ENCODE results near the gene ADGRE3.

Gene ADGRE3, protein sequence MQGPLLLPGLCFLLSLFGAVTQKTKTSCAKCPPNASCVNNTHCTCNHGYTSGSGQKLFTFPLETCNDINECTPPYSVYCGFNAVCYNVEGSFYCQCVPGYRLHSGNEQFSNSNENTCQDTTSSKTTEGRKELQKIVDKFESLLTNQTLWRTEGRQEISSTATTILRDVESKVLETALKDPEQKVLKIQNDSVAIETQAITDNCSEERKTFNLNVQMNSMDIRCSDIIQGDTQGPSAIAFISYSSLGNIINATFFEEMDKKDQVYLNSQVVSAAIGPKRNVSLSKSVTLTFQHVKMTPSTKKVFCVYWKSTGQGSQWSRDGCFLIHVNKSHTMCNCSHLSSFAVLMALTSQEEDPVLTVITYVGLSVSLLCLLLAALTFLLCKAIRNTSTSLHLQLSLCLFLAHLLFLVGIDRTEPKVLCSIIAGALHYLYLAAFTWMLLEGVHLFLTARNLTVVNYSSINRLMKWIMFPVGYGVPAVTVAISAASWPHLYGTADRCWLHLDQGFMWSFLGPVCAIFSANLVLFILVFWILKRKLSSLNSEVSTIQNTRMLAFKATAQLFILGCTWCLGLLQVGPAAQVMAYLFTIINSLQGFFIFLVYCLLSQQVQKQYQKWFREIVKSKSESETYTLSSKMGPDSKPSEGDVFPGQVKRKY

DNA sequence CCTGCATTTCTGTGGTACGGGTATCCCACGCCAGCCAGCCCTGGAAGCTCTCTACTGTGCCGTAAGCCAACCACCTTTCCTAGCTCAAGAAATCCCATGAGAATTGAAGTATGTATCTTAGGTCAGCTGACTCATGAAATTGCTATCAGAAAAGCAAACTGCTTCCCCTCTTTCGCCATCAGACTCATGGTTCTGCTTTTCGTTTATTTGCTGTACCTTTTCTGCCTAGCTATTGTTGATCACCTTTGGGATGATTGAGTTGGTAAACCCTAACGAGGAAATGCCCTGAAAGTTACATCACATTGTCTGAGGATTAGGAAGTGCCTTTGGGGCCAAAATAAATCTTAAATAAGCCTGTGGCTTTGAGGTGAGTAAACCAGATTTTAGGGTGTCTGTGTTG, at the start of gene ADGRE3:
ADGRE3 (minus strand) TSS at position 81 of the 400 bp plus-strand sequence; CDS start at position 7, 74 bp downstream.
- FAIRE-seq: no peak

DNA sequence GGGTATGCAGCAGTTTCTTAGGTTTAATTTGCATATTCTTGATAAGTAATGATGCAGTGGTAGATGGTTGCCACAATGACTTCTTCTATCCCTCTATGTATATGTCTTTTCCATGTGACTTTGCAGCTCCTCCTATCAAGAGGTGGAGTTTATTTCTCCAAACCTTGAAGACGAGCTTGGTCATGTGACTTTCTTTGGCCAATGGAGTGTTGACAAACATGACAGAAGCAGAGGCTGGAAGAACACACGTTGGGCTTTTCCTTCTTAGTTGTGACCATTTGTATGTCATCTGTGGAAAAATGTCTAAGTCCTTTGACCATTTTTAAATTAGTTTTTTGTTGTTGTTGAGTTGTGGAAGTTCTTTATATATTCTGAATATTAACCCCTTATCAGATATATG, 47.5 kb upstream of the ADGRE3 start:
- FAIRE-seq: no peak

DNA sequence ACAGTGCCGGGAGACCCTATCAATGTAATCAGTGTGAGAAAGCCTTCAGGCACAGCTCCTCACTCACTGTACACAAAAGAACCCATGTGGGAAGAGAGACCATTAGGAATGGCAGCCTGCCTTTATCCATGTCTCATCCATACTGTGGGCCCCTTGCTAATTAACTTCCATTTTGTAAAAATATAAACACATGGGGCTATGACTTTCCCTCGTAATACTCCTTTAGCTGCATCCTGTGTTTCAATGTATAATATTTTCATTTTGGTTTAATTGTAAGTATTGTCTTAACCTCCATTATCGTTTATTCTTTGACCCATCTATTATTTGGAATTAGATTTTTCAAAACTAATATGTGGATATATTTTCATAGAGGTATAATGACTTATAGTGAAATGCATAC, 44.5 kb upstream of the ADGRE3 start:
- FAIRE-seq: no peak

DNA sequence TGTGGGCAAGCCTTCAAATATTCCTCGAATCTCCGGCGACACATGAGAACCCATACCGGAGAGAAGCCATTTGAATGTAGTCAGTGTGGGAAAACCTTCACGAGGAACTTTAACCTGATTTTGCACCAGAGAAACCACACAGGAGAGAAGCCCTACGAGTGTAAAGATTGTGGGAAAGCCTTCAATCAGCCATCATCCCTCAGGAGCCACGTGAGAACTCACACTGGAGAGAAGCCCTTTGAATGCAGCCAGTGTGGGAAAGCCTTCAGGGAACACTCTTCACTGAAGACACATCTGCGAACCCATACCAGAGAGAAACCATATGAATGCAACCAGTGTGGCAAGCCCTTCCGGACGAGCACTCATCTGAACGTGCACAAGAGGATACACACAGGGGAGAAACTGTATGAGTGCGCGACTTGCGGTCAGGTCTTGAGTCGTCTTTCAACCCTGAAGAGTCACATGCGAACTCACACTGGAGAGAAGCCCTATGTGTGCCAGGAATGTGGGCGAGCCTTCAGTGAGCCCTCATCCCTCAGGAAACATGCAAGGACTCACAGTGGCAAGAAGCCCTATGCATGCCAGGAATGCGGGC, 44.0 kb upstream of the ADGRE3 start:
- no peak for FAIRE-seq

DNA sequence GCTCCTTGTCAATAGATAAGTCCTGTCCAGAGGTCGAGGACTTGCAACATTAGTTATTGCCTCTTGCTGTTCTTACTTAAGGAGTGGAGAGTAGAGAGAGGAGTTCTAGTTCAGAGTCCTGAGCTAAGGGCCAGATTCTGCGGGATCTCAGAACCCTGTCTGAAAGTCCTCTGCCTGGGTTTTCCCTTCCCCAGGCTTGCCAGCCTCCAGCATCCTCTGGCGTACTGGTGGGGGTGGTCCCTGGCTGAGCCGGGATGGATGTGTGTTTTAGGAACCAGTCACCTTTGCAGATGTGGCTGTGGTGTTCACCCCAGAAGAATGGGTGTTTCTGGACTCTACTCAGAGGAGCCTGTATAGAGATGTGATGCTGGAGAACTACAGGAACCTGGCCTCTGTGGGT, 41.2 kb upstream of the ADGRE3 start:
- no peak for FAIRE-seq

DNA sequence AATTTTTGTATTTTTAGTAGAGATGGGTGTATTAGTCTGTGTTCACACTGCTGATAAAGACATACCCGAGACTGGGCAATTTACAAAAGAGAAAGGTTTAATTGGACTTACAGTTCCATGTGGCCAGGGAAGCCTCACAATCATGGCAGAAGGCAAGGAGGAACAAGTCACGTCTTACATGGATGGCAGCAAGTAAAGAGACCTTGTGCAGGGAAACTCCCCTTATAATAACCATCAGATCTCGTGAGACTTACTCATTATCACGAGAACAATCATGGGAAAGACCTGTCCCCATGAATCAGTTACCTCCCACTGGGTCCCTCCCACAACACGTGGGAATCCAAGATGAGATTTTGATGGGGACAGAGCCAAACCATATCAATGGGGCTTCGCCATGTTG, 29.8 kb upstream of the ADGRE3 start:
- no peak for FAIRE-seq

DNA sequence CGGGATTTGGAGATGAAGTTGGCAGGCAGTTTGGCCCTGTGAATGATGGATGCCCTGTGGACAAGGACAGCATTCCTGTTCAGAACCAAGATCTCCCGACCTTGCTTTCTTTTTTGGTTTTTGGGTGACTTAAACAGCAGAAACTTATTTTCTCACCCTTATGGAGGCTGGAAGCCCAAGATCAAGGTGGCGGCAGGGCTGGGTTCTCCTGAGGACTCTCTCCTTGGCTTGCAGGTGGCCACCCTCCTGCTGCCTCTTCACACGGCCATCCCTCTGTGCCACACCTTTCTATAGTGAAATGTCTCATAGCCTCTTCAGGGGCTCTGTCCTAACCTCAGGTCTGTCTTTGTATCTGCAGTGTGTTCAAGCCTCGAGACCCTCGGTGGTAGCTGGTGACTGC, 29.2 kb upstream of the ADGRE3 start:
- FAIRE-seq: no peak

DNA sequence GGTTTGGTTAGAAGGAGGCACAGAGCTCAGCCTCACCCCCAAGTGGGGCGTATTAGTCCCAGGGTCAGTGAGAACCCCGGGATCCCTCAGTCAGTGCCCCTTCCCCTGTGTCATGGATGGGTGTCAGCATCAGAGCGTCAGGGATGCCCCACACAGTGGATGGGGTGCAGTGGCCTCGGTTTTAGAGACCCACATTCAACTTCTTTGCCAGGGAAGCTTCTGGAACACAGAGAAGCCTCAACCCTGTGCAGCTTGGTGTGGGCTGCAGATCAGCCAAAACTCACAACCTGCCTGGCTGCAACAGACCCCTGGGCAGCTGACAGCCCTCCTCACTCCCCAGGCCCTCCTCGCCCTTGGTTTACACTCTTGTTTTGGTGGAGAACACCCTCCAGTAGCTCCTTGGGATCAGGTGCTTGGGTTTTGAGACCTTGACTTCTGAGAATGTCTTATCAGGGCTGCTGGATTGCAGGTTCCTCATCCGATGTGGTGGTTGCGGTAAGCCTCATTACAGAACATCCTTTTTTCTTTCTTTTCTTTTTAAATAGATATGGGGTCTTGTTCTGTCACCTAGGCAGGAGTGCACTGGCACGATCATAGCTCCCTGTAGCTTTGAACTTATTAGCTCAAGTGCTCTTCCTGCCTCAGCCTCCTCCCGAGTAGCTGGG, 26.2 kb upstream of the ADGRE3 start:
- FAIRE-seq: no peak

DNA sequence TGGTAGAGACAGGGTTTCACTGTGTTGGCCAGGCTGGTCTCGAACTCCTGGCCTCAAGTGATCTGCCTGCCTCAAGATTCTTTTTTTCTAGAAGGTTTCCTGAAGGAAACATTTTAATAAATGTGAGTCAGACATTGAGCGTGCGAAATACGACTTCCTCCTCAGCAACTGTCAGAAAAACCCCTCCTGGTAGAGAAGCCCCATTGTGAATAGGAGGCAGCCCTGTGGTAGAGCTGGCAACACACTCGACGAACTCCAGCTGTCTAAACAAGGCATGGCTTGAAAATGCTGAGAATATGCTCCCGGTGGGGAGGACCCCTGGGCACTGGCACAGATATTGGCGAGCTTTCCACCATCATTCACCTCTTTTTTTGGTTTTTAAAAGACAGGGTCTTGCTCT, 25.0 kb upstream of the ADGRE3 start:
- FAIRE-seq: no peak

DNA sequence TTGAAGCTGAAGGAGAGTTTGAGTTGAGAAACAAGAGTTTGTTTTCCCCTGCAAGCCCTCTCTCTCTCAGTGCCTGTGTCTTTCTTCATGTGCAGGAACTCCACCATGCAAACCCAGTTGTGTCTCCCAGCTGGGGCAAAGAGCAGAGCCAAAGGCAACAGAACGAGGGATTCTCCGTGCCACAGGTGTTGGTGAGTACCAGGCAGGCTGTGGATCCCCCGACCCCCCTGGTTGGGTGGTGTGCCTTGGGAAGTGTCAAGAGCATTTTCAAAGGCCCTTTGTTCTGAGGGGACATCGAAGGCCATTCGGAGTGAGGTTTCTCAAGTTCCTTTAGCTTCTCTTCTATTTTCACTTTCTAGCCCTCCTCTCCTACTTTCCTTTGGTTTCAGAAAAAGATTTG, 20.8 kb upstream of the ADGRE3 start:
- FAIRE-seq: no peak

DNA sequence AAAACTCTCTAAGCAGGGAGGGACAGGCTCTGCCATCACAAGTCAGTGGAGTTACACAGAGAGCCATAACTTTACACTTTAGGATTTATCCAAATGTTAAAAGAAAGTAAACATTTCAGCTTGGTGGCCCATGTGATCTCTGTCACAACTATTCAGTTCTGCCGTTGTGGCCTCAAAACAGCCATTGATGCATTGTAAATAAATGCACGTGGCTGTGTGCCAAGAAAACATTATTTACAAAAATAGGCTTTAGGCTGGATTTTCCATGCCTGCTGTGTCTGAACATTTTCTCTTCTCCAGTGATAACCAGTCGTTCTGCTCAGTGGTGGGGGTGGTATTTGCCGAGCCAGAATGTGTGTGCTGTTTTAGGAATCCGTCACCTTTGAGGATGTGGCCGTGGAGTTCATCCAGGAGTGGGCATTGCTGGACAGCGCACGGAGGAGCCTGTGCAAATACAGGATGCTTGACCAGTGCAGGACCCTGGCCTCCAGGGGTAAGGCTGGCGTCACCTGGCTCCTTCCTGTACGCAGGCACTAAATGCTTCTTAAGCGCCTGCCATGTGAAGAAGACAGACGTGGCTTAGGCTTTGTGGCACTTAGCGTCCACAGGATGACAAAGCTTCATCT, 20.1 kb upstream of the ADGRE3 start:
- FAIRE-seq: no peak

DNA sequence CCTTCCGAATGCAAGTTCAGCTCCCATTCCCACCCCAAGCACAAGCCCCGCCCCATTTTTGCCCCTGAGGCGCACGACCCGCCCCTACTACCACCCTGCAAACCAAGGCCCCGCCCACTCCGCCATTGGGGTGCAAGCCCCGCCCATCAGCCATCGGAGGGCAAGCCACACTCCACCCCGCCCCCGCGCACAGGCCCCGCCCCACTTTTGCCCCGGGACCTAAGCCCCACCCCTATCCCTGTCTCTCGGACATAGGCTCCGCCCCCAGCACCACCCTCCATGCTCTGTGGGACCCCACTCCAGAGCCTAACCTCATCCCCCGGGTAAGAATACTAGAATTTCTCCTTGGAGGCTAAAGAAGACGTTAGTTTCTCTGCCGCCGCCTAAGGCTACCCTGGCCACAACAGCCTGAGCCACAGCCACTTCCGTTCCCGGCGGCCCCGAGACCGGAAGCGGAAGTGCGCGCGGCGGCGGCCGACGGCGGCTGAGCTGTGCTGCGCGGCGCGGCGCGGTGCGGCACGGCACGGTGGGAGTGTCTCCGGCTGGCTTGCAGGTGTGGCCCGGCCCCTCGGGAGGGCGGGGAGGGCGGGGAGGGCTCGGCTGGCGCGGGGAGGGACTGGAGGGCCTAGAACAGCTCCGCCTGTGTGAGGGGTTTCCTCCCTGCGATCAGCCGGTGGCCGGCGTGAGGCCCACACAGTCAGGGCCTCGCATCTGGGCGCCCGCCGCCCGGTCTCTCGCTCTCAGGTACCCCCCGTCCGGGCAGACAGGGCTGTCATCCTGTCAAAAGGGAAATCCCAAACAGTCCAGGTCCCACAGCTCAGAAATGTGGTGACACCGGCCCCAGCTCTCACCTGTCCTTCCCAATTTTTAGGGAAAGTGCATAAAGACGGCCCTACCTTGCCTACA, 15.2 kb upstream of the ADGRE3 start, which contains the start of gene ZNF333:
ZNF333 (plus strand) TSS at position 451 of the 906 bp plus-strand sequence. CDS start 3,444 bp downstream, outside the sequence.
- FAIRE-seq: no peak

DNA sequence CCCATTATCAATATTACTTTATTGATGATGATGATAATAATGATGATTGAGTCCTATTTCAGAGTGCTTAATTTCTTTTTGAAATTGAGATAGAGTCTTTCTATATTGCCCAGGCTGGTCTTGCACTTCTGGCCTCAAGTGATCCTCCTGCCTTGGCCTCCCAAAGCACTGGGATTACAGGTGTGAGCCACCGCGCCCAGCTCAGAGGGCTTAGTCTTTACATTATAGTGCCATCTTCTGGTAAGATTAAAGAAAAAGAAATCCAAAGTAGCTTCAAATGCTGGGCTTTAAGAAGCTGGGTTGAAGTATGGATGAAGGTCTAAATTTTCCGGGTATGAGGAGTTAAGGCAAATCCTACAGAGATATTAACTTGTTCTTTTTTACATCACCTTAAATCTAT, 11.8 kb upstream of the ADGRE3 start:
- FAIRE-seq: no peak

DNA sequence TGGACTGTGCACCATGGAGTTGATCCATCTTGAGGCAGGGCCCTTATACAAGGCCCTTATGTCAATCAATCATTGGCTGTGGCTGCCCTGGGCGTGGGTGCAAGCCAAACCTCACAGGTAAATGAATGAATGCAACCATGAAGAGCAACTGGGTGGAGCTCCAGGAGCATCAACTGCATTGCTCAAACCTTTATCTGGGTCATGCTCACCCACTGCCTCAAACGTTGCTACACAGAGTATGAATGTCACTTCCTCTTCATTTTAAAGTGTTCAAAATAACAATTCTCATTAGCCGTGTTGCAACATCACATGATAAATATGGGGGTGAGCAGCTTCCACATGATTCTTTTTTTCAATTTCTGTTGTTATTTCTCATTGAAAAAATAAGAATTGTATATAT, 8.8 kb upstream of the ADGRE3 start:
- no peak for FAIRE-seq

DNA sequence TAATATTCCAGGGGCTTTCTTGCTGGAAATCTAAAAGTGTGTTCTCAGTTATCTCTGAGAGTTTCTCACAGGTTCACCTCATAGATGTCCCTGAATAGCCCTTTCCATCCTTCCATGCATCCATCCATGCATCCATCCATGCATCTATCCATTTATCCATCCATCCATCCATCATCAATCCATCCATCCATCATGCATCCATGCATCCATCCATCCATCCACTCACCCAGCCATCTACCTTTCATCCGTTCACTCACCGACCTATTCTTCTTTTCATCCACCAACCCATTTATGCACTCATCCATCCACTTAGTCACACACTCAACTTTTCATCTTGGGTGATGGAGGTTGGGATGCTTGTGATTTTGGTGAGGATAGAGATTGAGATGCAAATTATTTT, 7.4 kb upstream of the ADGRE3 start:
- no peak for FAIRE-seq

DNA sequence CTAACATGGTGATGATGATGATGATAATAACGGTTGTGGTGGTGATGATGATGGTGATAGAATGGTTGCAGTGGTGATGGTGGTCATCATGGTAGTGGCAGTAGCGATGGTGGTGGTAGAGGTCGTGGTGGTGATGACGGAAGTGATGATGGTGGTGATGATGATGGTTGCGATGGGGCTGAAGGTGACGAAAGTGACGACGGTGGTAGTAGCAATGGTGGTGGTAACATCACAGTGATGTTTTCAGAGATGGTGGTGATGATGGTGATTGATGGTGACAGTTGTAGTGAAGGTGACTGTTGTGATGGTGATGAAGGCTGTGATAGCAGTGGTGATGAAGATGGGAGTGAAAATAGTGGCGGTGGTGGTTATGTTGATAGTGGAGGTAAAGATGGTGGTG, 3.6 kb upstream of the ADGRE3 start:
- FAIRE-seq: no peak

DNA sequence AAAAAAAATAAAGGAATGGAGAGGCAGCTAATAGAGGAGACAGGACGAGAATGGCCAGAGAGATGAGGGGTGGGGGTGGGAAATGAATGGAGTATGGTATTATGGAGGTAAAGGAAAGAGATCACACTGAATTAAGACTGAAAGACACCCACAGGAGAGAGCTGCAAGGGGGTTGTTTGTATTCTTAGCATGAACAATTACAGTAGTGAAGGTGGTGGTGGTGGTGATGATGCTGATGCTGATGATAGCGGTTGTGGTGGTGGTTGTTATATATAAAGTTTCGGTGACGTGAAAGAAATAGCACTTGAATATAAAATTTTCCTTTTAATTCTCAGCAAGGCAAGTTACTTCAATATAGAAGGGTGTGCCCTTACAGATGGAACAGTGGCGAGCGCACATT, 2.8 kb upstream of the ADGRE3 start:
- no peak for FAIRE-seq

DNA sequence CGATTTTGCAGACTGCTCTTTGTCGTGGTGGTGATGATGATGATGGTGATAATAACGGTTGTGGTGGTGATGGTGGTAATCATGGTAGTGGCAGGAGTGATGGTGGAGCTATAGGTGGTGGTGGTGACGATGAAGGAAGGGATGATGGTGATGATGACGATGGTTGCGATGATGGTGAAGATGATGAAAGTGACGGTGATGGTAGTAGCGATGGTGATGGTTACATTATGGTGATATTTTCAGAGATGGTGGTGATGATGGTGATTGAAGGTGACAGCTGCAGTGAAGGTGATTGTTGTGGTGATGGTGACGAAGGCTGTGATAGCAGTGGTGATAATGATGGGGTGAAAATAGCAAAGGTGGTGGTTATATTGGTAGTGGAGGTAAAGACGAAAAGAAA, 2.1 kb upstream of the ADGRE3 start:
- FAIRE-seq: no peak

DNA sequence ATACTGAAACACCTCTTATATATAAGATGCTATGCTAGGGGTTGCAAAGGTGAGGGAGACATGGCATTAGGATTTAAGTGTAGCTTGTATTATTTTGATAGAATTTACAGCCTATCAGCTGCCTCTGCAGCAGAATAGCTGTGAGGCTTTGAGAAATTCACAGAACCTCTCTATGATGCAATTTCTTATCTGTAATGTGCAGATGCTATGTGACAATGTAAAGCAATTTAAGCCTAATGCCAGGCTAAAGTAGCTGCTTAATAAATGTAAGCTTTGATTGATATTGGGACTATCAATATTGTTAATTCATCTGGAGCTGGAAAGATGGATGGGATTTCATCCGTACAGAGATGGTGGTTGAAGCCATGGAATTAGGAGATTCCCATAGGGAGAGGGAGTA, 1.6 kb downstream of the ADGRE3 start:
- FAIRE-seq: no peak

DNA sequence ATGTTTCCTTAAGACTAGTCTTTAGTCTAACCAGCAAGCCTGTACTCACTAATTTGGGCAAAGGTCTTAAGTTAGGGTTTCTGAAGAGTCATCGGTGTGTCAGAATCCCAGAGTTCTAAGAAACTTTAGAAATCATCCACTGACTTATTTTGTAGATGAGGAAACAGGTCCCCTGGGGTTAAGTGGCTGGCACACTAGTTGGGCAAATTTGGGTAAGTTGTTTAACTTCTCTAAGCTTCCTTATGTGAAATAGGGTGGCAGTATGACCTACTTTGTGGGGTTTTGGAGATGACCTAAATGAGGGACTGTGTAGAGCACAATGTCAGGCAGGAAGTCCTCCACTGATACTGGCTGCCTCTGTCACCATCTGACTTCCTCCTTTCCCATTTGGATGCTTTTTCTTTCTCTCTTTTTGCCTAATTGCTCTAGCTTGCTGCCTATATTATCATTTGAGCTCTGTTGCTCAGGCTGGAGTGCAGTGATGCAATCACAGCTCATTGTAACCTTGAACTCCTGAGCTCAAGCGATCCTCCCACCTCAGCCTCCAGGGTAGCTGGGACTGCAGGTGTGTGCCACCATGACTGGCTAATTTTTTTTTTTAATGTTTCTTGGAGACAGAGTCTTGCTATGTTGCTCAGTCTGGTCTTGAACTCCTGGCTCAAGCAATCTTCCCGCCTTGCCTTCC, 2.3 kb downstream of the ADGRE3 start:
- FAIRE-seq: no peak

DNA sequence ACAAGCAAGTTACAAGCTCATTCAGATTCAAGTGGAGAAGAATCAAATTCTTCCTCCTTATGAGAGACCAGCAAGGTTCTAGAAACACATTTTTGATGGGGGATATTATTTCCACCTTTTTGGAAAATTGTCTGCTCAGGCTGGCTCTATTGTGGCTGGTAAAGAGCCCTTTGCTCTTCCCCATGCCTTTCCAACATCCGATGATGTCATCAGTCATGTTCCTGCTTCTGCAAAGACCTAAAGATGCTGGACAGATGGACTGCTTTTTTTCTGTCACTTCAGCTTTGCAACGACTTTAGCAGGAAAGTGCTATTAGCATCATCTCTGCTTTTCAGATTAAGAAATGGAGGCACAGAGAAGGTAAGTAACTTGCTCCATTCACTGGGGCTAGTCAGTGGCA, 4.2 kb downstream of the ADGRE3 start:
- no peak for FAIRE-seq
